Right lobe of liver (tissue), 4 donors: Measurements from ENCODE around the gene GRIA3.

Experiments
- POLR2A ChIP-seq: fragments of 450-650 bp; IDR thresholded peaks from one replicate; pipeline ENCODE4 v1.6.1; 2017; ENCODE audit warnings: antibody characterized with exemption, mild to moderate bottlenecking
- TF ChIP-seq, protein P1 (sequence below), 4 donors: fragments of 200-600 bp in 3 of 4; fragments of 450-650 bp in 1 of 4; IDR thresholded peaks; one replicate each; pipeline versions ENCODE4 v1.5.1 to v1.8.0; 2016 to 2022; ENCODE audit warnings: antibody characterized with exemption in 4 of 4, mild to moderate bottlenecking in 2 of 4
- donor health status: DM: no; HTN: no; CAD: no.
- donor health status: DM: no; HTN: no; CAD: no.
- donor health status: DM: no; HTN: yes; CAD: no.

GRCh38 chrX:123210252-123210651 is 26.2 kb downstream of the GRIA3 start:
- TF ChIP-seq, protein P1, sequence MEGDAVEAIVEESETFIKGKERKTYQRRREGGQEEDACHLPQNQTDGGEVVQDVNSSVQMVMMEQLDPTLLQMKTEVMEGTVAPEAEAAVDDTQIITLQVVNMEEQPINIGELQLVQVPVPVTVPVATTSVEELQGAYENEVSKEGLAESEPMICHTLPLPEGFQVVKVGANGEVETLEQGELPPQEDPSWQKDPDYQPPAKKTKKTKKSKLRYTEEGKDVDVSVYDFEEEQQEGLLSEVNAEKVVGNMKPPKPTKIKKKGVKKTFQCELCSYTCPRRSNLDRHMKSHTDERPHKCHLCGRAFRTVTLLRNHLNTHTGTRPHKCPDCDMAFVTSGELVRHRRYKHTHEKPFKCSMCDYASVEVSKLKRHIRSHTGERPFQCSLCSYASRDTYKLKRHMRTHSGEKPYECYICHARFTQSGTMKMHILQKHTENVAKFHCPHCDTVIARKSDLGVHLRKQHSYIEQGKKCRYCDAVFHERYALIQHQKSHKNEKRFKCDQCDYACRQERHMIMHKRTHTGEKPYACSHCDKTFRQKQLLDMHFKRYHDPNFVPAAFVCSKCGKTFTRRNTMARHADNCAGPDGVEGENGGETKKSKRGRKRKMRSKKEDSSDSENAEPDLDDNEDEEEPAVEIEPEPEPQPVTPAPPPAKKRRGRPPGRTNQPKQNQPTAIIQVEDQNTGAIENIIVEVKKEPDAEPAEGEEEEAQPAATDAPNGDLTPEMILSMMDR (IDR thresholded peaks at IDR 0.05): no peak
- TF ChIP-seq POLR2A: no peak
